SK-N-MC (cell line): ENCODE measurements around the gene FAM171A2.
"Not testable (repeated sequence)": the region's sequence is repeated elsewhere in the genome, so short reads cannot be mapped to it uniquely, and the experiment has no call there.

Experiments
- DNase-seq: peaks from one replicate; pipeline ENCODE4 v3.0.0-alpha.2; 2011; ENCODE audit warnings: low read depth, low spot score
- H3K27ac ChIP-seq: fragments of 200-600 bp; sonication (generic); 2 replicates; pipeline ENCODE4 v1.5.1; 2016; ENCODE audit warnings: mixed run types
- H3K36me3 ChIP-seq: fragments of 200-600 bp; sonication (generic); 2 replicates; pipeline ENCODE4 v1.6.1; 2017; ENCODE audit warnings: antibody characterized with exemption, low read length, mixed read lengths; ENCODE audit not compliant: insufficient read depth
- H3K4me3 ChIP-seq: fragments of 200-600 bp; sonication (generic); 2 replicates; pipeline ENCODE4 v1.5.1; 2016
- H3K9ac ChIP-seq: fragments of 200-600 bp; sonication (generic); 2 replicates; pipeline ENCODE4 v1.8.0; 2017; ENCODE audit warnings: mixed run types, mixed read lengths; ENCODE audit not compliant: insufficient read length
- H3K9me3 ChIP-seq: fragments of 200-600 bp; sonication (generic); 2 replicates; pipeline ENCODE4 v1.6.1; 2017; ENCODE audit warnings: low read depth, mild to moderate bottlenecking, antibody characterized with exemption, low read length, moderate library complexity, mixed read lengths
- EZH2 ChIP-seq: fragments of 200-600 bp; sonication (generic); IDR thresholded peaks from one replicate; pipeline ENCODE4 v1.6.1; 2017; ENCODE audit warnings: antibody characterized with exemption
- FOXP2 ChIP-seq: optimal IDR thresholded peaks from 2 replicates; pipeline ENCODE3; 2011; ENCODE audit warnings: mild to moderate bottlenecking, moderate library complexity; ENCODE audit not compliant: insufficient read depth; ENCODE audit errors: extremely low read length, control extremely low read depth
- POLR2AphosphoS5 ChIP-seq: IDR thresholded peaks from 2 replicates; pipeline ENCODE4 v1.6.1; 2012; ENCODE audit warnings: mild to moderate bottlenecking, low read depth, low read length, borderline replicate concordance

Gene FAM171A2

DNA sequence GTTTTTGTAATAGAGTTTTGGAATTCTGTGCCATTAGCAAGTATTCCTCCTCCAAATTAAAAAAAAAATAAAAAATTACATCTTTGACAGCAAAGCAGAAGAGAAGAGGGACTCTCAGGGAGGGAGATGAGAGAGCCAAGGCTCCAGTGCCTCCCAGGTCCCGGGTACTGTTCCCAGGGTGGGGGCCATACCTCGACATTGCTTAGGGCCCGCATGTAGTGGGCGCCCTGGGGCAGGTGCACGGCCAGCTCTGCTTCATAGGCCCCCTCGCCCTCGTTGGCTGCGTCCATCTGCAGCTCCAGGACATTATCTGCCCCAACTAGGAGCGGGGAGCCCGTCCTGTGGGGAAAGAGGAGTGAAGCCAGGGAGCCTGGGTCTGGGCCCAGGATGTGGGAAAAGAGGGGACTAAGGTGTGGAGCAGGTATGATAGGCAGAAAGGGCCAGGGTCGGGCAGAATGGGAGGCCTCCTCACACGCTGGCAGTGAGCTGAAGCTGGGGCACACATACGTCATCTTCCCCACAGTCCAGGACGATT lies 14.6 kb upstream of the FAM171A2 start:
- Histone ChIP-seq H3K9ac (no peak overlapping the region), H3K36me3 (no peaks in the 10 kb centered on the region), H3K27ac (no peak overlapping the region), H3K4me3 (no peak overlapping the region), H3K9me3 (no peaks in the 10 kb centered on the region)
- TF ChIP-seq FOXP2: no peak
- TF ChIP-seq POLR2AphosphoS5: no peak
- no peak for TF ChIP-seq EZH2
- DNase-seq: no peak

DNA sequence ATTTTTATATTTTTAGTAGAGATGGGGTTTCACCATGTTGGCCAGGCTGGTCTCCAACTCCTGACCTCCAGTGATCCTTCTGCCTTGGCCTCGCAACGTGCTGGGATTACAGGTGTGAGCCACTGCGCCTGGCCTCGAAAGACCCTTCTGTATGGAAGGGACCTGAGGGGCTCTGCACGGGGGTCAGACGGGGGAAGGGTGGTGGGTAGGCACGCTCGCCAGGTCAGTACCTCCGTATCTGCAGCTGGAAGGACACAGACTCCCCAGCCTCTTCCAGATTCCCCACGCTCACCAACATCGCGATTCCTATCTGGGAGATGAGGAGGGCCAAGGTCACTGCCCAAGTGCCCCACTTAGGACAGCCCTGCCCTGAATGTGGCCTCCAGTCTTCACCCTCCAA lies 13.1 kb upstream of the FAM171A2 start:
- Histone ChIP-seq H3K36me3 (no peaks in the 10 kb centered on the region), H3K9ac (no peak overlapping the region), H3K9me3 (no peaks in the 10 kb centered on the region), H3K4me3 (no peak overlapping the region), H3K27ac (no peak overlapping the region)
- TF ChIP-seq FOXP2 (no peak), POLR2AphosphoS5 (no peak), EZH2 (no peak)
- no peak for DNase-seq

DNA sequence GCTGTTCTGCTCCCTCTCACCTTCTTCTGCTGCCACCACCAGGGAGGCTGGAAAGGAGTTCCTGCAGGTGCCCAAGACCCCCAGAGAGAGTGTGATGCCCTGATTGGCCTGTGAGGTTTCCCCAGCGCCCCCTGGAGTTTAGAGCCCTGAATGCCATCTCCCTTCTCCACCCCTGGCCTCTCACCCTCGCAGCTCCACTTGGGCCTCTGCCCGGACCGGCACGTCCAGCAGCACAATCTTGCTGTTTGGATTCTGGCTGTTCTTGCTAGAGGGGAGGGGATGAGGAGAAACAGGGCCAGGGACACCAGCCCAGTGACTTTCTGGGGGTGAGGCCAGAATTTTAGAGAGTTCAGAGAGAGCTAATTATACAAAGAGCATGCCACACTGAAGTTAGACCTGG lies 12.5 kb upstream of the FAM171A2 start:
- DNase-seq: no peak
- no peaks in the 10 kb centered on the region for H3K36me3 ChIP-seq
- no peak overlapping the region for H3K4me3 ChIP-seq
- H3K27ac ChIP-seq: no peak overlapping the region
- no peaks in the 10 kb centered on the region for H3K9me3 ChIP-seq
- TF ChIP-seq POLR2AphosphoS5: no peak
- no peak for TF ChIP-seq EZH2
- TF ChIP-seq FOXP2: no peak
- no peak overlapping the region for H3K9ac ChIP-seq

DNA sequence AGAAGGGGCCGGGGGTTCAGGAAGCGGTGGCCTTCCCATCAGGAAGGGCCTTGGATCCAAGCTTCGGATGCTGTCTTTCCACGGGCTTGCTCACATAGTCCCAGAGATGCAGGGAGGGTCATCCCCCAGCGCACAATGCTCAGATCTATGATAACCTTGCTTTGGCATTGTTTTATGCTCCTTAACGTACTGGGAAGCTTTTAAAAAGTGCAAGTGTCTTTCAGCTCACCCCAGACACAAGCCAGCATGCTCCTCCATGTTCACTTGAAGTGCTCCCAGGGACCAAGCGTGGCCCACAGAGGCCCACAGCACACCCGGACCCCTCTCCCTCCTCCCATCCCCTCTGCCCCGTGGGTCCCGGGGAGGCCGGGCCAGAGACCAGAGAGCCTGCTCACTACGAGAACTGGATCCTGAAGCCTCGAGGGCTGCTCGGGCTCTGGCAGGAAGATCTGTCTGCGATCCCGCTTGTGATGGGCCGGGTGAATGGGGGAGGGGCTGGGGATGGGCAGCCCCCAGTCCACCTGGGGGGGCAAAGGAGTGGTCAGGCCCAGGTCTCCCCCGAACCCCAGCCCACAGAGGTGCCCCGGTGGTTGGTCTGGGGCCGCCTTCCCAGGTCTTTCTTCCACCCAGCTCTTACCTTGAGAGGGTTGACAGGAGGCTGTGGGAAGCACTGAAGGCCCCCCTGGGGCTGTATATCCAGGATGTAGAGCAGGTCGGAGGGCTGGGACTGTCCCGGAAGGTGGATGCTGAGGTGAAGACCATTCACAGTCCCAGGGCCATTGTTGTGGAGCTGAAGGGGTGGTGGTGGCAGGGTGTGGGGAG lies 11.8 kb upstream of the FAM171A2 start:
- TF ChIP-seq FOXP2 (no peak), EZH2 (no peak), POLR2AphosphoS5 (no peak)
- Histone ChIP-seq H3K9ac (no peak overlapping the region), H3K36me3 (no peaks in the 10 kb centered on the region), H3K9me3 (no peaks in the 10 kb centered on the region), H3K27ac (no peak overlapping the region), H3K4me3 (no peak overlapping the region)
- no peak for DNase-seq

DNA sequence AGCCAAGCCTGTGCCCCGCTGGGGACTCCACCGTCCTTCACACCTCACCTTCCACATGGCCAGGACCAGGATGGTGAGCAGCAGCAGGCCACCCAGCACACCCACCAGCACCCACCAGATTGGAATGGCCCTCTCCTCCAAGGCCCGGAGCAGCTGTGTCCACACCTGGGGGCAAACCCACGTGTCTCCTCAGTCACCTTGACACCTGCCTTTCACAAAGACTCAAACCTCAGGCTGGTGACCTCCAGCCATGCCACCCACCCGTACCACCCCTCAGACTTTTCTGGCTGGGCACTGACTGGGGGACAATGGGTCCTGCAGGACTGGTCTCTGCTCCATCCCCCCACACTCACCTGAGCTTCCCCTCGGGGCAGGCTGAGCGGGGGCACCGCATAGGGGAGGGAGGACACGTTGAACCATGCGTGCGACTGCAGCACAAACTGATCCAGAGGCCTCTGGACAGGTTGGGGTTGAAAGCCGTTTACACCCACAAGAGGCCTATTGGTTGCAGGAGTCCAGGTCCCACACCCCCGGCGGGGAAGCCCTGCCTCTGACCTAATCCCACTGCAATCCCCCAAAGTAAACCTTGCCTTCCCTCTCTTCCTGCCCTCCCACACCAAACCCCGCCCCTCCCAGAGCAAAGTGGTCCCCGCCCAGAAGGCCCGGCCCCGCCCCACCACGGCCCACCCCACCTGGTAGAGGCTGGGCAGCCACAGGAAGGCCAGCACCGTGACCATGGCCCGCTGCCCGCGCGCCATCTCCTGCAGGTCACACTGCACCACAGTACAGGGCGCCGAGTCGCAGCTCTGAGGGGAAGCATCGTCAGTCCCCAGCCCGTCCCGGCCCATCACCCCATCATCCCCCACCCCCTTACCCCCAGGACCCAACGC lies 10.9 kb upstream of the FAM171A2 start:
- Histone ChIP-seq H3K9ac (no peak overlapping the region), H3K4me3 (no peak overlapping the region), H3K36me3 (no peaks in the 10 kb centered on the region), H3K9me3 (no peaks in the 10 kb centered on the region), H3K27ac (no peak overlapping the region)
- no peak for DNase-seq
- TF ChIP-seq FOXP2 (no peak), EZH2 (no peak), POLR2AphosphoS5 (no peak)

DNA sequence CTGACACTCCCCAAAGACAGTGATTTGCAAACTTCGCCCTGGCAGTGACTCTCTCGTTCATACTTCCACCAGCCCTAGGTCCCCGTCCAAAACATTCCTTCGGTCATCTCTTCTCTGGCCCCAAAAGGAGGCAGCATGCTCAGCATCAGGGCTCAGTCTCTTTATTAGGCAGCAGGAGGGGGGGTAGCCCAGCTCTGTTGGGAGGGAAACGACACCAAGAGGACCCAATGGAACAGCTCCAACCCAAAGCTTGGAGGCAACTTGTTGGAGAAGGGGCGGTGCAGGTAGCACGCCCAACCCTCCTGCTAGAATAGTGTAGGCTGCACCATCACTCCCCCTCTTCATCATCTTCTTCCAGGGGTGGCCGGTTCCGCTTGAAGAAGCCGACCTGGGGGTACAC lies 8.4 kb upstream of the FAM171A2 start:
- Histone ChIP-seq H3K9me3 (no peaks in the 10 kb centered on the region), H3K9ac (no peak overlapping the region), H3K27ac (no peak overlapping the region), H3K4me3 (no peak overlapping the region), H3K36me3 (no peaks in the 10 kb centered on the region)
- TF ChIP-seq POLR2AphosphoS5 (no peak), FOXP2 (no peak), EZH2 (no peak)
- DNase-seq: no peak

DNA sequence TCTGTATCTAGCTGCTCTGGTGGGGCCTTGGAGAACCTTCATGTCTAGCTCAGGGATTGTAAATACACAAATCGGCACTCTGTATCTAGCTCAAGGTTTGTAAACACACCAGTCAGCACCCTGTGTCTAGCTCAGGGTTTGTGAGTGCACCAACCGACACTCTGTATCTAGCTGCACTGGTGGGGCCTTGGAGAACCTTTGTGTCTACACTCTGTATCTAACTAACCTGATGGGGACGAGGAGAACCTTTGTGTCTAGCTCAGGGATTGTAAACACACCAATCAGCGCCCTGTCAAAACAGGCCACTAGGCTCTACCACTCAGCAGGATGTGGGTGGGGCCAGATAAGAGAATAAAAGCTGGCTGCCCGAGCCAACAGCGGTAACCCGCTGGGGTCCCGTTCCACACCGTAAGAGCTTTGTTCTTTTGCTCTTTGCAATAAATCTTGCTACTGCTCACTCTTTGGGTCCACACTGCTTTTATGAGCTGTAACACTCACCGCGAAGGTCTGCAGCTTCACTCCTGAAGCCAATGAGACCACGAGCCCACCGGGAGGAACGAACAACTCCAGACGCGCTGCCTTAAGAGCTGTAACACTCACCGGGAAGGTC lies 5.9 kb upstream of the FAM171A2 start:
- H3K27ac ChIP-seq, H3K9me3 ChIP-seq, DNase-seq, H3K4me3 ChIP-seq, H3K36me3 ChIP-seq, H3K9ac ChIP-seq: not testable (repeated sequence)

DNA sequence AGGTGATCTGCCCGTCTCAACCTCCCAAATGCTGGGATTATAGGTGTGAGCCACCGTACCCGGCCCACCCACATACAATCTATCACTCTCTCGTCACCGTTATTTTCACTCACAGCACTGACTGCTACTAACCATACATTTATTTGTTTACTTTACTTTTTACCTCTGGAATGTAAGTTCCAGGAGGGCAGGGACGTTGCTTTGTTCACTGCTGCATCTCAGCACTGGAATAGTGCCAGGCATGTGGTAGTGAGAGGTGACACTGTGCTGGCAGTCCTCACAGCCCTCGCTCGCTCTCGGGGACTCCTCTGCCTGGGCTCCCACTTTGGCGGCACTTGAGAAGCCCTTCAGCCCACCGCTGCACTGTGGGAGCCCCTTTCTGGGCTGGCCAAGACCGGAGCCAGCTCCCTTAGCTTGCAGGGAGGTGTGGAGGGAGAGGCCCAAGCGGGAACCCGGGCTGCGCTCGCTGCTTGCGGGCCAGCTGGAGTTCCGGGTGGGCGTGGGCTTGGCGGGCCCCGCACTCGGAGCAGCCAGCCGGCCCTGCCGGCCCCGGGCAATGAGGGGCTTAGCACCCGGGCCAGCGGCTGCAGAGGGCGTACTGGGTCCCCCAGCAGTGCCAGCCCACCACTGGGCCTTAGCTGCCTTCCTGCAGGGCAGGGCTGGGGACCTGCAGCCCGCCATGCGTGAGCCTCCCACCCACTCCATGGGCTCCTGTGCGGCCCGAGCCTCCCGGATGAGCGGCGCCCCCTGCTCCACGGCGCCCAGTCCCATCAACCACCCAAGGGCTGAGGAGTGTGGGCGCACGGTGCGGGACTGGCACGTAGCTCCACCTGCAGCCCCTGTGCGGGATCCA lies 5.0 kb upstream of the FAM171A2 start:
- not testable (repeated sequence) for H3K9ac ChIP-seq, H3K27ac ChIP-seq, DNase-seq, H3K36me3 ChIP-seq, H3K9me3 ChIP-seq, H3K4me3 ChIP-seq
